ENCODE measurements around the gene UNC13A. TPM values are rescaled to one million over a fixed set of nuclear protein-coding genes. Genes with fewer than 3 reads are reported as not detected.

Gene UNC13A
- total RNA-seq, 1 donor from 2014 or later = not detected

- no peaks in the 10 kb centered on the region for H3K36me3 Mint-ChIP-seq (ENCODE audit: low read depth)
- no peaks in the 10 kb centered on the region for H3K4me1 Mint-ChIP-seq (ENCODE audit: low read depth)
- H3K27ac Mint-ChIP-seq = no peak overlapping the region
- H3K4me3 Mint-ChIP-seq = no peak overlapping the region
- no peak for DNase-seq (ENCODE audit: low spot score)
- intact Hi-C loops (cut with micrococcal nuclease) = no loop called here
- no peaks in the 10 kb centered on the region for H3K9me3 Mint-ChIP-seq
- no peaks in the 10 kb centered on the region for H3K27me3 Mint-ChIP-seq (ENCODE audit: insufficient read depth)
Observed at GRCh38 chr19:17648786-17649185, 39.4 kb downstream of the UNC13A start.

- intact Hi-C loops (cut with micrococcal nuclease) = no loop called here
- no peak overlapping the region for H3K4me3 Mint-ChIP-seq
- no peaks in the 10 kb centered on the region for H3K4me1 Mint-ChIP-seq (ENCODE audit: low read depth)
- no peaks in the 10 kb centered on the region for H3K9me3 Mint-ChIP-seq
- no peak overlapping the region for H3K27ac Mint-ChIP-seq
- no peaks in the 10 kb centered on the region for H3K36me3 Mint-ChIP-seq (ENCODE audit: low read depth)
- no peaks in the 10 kb centered on the region for H3K27me3 Mint-ChIP-seq (ENCODE audit: insufficient read depth)
- no peak for DNase-seq (ENCODE audit: low spot score)
Observed at GRCh38 chr19:17648097-17648660, 40.0 kb downstream of the UNC13A start.

- H3K4me3 Mint-ChIP-seq = no peak overlapping the region
- no peaks in the 10 kb centered on the region for H3K36me3 Mint-ChIP-seq (ENCODE audit: low read depth)
- no peak overlapping the region for H3K27ac Mint-ChIP-seq
- H3K27me3 Mint-ChIP-seq (ENCODE audit: insufficient read depth) = no peaks in the 10 kb centered on the region
- no peak for DNase-seq (ENCODE audit: low spot score)
- H3K9me3 Mint-ChIP-seq = no peaks in the 10 kb centered on the region
- H3K4me1 Mint-ChIP-seq (ENCODE audit: low read depth) = no peaks in the 10 kb centered on the region
- intact Hi-C loops (cut with micrococcal nuclease) = no loop called here
Observed at GRCh38 chr19:17647071-17648020, 40.8 kb downstream of the UNC13A start.

- H3K27ac Mint-ChIP-seq = no peak overlapping the region
- intact Hi-C loops (cut with micrococcal nuclease) = no loop called here
- H3K9me3 Mint-ChIP-seq = no peaks in the 10 kb centered on the region
- no peaks in the 10 kb centered on the region for H3K4me1 Mint-ChIP-seq (ENCODE audit: low read depth)
- no peaks in the 10 kb centered on the region for H3K36me3 Mint-ChIP-seq (ENCODE audit: low read depth)
- H3K27me3 Mint-ChIP-seq (ENCODE audit: insufficient read depth) = no peaks in the 10 kb centered on the region
- DNase-seq (ENCODE audit: low spot score) = no peak
- H3K4me3 Mint-ChIP-seq = no peak overlapping the region
Observed at GRCh38 chr19:17646441-17646840, 41.7 kb downstream of the UNC13A start.

- no peak overlapping the region for H3K27ac Mint-ChIP-seq
- no peak for DNase-seq (ENCODE audit: low spot score)
- H3K27me3 Mint-ChIP-seq (ENCODE audit: insufficient read depth) = no peaks in the 10 kb centered on the region
- intact Hi-C loops (cut with micrococcal nuclease) = no loop called here
- H3K36me3 Mint-ChIP-seq (ENCODE audit: low read depth) = no peaks in the 10 kb centered on the region
- H3K4me1 Mint-ChIP-seq (ENCODE audit: low read depth) = no peaks in the 10 kb centered on the region
- no peak overlapping the region for H3K4me3 Mint-ChIP-seq
- H3K9me3 Mint-ChIP-seq = no peaks in the 10 kb centered on the region
Observed at GRCh38 chr19:17645339-17645963, 42.7 kb downstream of the UNC13A start.

GRCh38 chr19:17642656-17643055, 45.5 kb downstream of the UNC13A start:
- no peak overlapping the region for H3K4me3 Mint-ChIP-seq
- H3K9me3 Mint-ChIP-seq = no peaks in the 10 kb centered on the region
- H3K27me3 Mint-ChIP-seq (ENCODE audit: insufficient read depth) = no peaks in the 10 kb centered on the region
- H3K27ac Mint-ChIP-seq = no peak overlapping the region
- no peaks in the 10 kb centered on the region for H3K4me1 Mint-ChIP-seq (ENCODE audit: low read depth)
- no peak for DNase-seq (ENCODE audit: low spot score)
- H3K36me3 Mint-ChIP-seq (ENCODE audit: low read depth) = no peaks in the 10 kb centered on the region
- intact Hi-C loops (cut with micrococcal nuclease) = no loop called here

GRCh38 chr19:17641846-17642245, 46.3 kb downstream of the UNC13A start:
- intact Hi-C loops (cut with micrococcal nuclease) = no loop called here

GRCh38 chr19:17641181-17641580, 47.0 kb downstream of the UNC13A start:
- H3K4me3 Mint-ChIP-seq = no peak overlapping the region

More at GRCh38 chr19:17641846-17642245, 46.3 kb downstream of the UNC13A start:
- H3K27me3 Mint-ChIP-seq (ENCODE audit: insufficient read depth) = no peaks in the 10 kb centered on the region
- H3K27ac Mint-ChIP-seq = no peak overlapping the region
- H3K36me3 Mint-ChIP-seq (ENCODE audit: low read depth) = no peaks in the 10 kb centered on the region
- H3K4me1 Mint-ChIP-seq (ENCODE audit: low read depth) = no peaks in the 10 kb centered on the region
- H3K9me3 Mint-ChIP-seq = no peaks in the 10 kb centered on the region
- DNase-seq (ENCODE audit: low spot score) = no peak
- no peak overlapping the region for H3K4me3 Mint-ChIP-seq

GRCh38 chr19:17633700-17634099, 54.5 kb downstream of the UNC13A start:
- no peaks in the 10 kb centered on the region for H3K27me3 Mint-ChIP-seq (ENCODE audit: insufficient read depth)
- intact Hi-C loops (cut with micrococcal nuclease) = no loop called here

More at GRCh38 chr19:17641181-17641580, 47.0 kb downstream of the UNC13A start:
- no peak for DNase-seq (ENCODE audit: low spot score)
- intact Hi-C loops (cut with micrococcal nuclease) = no loop called here
- no peaks in the 10 kb centered on the region for H3K9me3 Mint-ChIP-seq
- H3K27me3 Mint-ChIP-seq (ENCODE audit: insufficient read depth) = no peaks in the 10 kb centered on the region
- H3K4me1 Mint-ChIP-seq (ENCODE audit: low read depth) = no peaks in the 10 kb centered on the region
- no peaks in the 10 kb centered on the region for H3K36me3 Mint-ChIP-seq (ENCODE audit: low read depth)
- H3K27ac Mint-ChIP-seq = no peak overlapping the region

GRCh38 chr19:17632577-17632976, 55.6 kb downstream of the UNC13A start:
- intact Hi-C loops (cut with micrococcal nuclease) = no loop called here
- Mint-ChIP-seq H3K27me3 (ENCODE audit: insufficient read depth) (no peaks in the 10 kb centered on the region), H3K9me3 (no peaks in the 10 kb centered on the region)

More at GRCh38 chr19:17633700-17634099, 54.5 kb downstream of the UNC13A start:
- no peak overlapping the region for H3K4me3 Mint-ChIP-seq
- H3K9me3 Mint-ChIP-seq = no peaks in the 10 kb centered on the region
- H3K36me3 Mint-ChIP-seq (ENCODE audit: low read depth) = no peaks in the 10 kb centered on the region
- H3K27ac Mint-ChIP-seq = no peak overlapping the region
- no peak for DNase-seq (ENCODE audit: low spot score)
- H3K4me1 Mint-ChIP-seq (ENCODE audit: low read depth) = no peaks in the 10 kb centered on the region

GRCh38 chr19:17629760-17630159, 58.4 kb downstream of the UNC13A start:
- H3K27me3 Mint-ChIP-seq (ENCODE audit: insufficient read depth) = no peaks in the 10 kb centered on the region
- H3K9me3 Mint-ChIP-seq = no peaks in the 10 kb centered on the region
- H3K4me3 Mint-ChIP-seq = no peak overlapping the region
- H3K4me1 Mint-ChIP-seq (ENCODE audit: low read depth) = no peaks in the 10 kb centered on the region
- H3K27ac Mint-ChIP-seq = no peak overlapping the region
- no peak for DNase-seq (ENCODE audit: low spot score)
- intact Hi-C loops (cut with micrococcal nuclease) = no loop called here
- H3K36me3 Mint-ChIP-seq (ENCODE audit: low read depth) = no peaks in the 10 kb centered on the region

More at GRCh38 chr19:17632577-17632976, 55.6 kb downstream of the UNC13A start:
- DNase-seq (ENCODE audit: low spot score) = no peak
- Mint-ChIP-seq H3K4me1 (ENCODE audit: low read depth) (no peaks in the 10 kb centered on the region), H3K27ac (no peak overlapping the region), H3K36me3 (ENCODE audit: low read depth) (no peaks in the 10 kb centered on the region), H3K4me3 (no peak overlapping the region)

- H3K27ac Mint-ChIP-seq = no peak overlapping the region
- DNase-seq (ENCODE audit: low spot score) = no peak
- no peak overlapping the region for H3K4me3 Mint-ChIP-seq
- H3K27me3 Mint-ChIP-seq (ENCODE audit: insufficient read depth) = no peaks in the 10 kb centered on the region
- H3K9me3 Mint-ChIP-seq = no peaks in the 10 kb centered on the region
- no peaks in the 10 kb centered on the region for H3K4me1 Mint-ChIP-seq (ENCODE audit: low read depth)
- H3K36me3 Mint-ChIP-seq (ENCODE audit: low read depth) = no peaks in the 10 kb centered on the region
- intact Hi-C loops (cut with micrococcal nuclease) = no loop called here
Observed at GRCh38 chr19:17627921-17628320, 60.2 kb downstream of the UNC13A start.

- H3K4me1 Mint-ChIP-seq (ENCODE audit: low read depth) = peaks cover 6% of the 10 kb centered on the region
- no peak overlapping the region for H3K27ac Mint-ChIP-seq
- H3K4me3 Mint-ChIP-seq = no peak overlapping the region
Observed at GRCh38 chr19:17627161-17627560, 61.0 kb downstream of the UNC13A start.

More at GRCh38 chr19:17627161-17627560, 61.0 kb downstream of the UNC13A start:
- Mint-ChIP-seq H3K27me3 (ENCODE audit: insufficient read depth) (no peaks in the 10 kb centered on the region), H3K9me3 (no peaks in the 10 kb centered on the region), H3K36me3 (ENCODE audit: low read depth) (no peaks in the 10 kb centered on the region)
- intact Hi-C loops (cut with micrococcal nuclease) = no loop called here
- no peak for DNase-seq (ENCODE audit: low spot score)

Measured in activated T-helper 1 cell treated with anti-CD3 and anti-CD28 coated beads, Interleukin-12 subunit alpha, Interleukin-12 subunit beta, Interleukin-2, Interleukin-4 antibody, amounts not matched to agents 30 ng/mL and 10 ng/mL and 1 ng/mL, durations not matched to agents 14 hours and 24 hours and 36 hours (primary cell).